HG03469 (cell line): ENCODE data around the gene PNPO.

Source experiments
- ATAC-seq: cut with Tn5 transposase; IDR thresholded peaks from one replicate; pipeline ENCODE4 v1.9.1; 2021; ENCODE audit warnings: mild to moderate bottlenecking, moderate library complexity, moderate number of reproducible peaks; ENCODE audit not compliant: unreplicated experiment

PNPO gene

DNA sequence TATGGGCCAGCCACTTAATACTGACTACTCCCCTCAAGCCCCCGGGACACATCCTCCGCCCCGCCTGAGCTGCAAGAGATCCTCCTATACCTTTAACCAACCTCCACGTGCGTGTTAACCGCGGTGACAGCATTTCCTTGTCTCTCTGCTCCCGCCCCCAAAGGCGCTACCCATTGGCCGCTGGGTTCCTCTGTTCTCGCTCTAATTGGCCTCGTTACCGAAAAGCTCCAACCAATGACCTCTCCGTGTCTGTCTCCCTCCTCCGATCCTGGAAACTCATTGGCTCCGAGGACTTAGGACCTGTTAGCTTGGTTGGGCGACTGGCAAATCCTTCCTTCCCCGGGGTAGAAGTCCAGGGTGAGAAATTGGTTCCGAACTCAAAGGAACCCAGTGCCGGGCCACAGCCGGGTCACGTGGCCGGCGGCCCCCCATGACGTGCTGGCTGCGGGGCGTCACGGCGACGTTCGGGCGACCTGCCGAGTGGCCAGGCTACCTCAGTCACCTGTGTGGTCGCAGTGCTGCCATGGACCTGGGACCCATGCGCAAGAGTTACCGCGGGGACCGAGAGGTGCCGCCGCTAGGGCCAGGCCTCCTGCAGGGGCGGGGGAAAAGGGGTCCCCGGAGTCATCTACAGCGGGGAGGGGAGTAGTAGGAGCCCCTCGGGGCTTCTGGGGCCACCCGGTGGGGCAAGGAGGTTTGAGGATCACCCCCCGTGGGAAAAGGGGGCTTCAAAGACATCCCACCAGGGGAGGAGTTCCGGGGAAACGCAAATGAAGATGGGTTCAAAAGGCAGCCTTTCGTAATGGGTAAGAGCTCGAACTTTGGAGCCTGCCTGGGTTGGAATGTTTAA, at the start of gene PNPO:
TSS of gene PNPO (plus strand) at position 326 of the 850 bp plus-strand sequence. CDS start at position 431, 105 bp downstream.
- peak; percentile 73 for ATAC-seq

DNA sequence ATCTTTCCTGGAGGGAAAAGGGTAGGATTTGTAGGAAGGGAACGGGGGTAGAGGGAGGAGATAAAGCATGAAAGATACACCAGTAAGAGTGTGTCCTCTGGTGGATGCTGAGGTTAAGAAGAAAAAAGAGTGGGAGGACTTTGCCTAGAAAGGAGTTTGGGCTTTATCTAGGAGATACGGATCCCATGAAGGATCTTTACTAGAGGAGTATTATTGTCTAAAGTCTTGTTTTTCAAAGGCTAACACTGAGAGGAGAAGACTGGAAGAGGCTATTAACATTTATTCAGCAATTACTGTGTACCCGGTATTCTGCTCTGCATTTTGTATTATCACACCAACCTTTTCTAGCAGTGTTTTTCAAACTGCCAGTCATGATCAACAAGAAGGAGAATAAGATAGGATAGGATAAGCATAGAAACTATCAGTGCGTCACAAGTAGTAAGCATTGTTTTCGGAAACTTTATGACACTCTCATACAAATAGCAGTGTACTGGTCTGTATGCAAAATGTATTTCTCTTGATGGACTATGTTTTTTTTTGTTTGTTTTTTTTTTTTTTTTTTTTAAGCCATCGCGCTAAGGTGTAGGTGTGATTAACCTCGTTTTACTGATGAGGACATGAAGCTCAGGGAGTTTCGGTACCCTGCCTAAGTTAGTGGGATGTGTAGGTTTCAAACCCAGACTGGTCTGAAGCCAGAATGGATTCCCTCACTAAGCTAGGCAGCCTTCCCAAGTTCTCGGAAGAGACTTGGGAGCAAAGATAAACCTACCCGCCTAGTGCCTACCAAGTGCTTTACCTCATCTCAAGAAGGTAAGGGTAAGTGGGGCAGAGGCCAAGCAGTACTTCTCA, 46.6 kb upstream of the PNPO start:
- ATAC-seq, result no peak

DNA sequence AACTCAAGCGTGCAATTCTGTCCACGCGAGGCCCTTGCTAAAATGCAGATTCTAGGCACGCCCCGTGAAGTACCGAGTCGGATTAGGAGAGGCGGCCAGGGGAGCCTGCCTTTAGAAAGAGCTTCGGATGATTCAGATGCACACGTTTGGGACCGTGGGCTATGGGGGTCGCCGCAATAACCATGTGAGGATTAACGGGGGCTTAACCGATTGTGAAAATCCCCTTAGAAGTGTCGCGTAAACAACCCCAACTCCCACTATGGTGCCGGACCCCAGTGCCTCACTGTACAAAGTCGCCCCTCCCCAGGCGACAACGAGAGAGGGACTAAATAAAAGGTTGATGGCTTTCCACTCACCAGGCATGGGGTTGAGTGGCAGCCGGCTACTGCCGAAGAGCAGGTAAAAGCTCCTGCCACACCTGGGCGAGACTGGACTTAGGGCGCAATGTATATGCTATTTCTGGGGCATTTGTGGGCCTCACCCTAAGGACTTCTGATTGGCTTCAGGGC, 46.0 kb upstream of the PNPO start:
- ATAC-seq, result no peak

GRCh38 chr17:47895856-47896671, 45.3 kb upstream of the PNPO start, which contains the start of gene SP2:
TSS of gene SP2 (plus strand) at chr17:47896236. CDS start at chr17:47896287, 51 bp downstream.
- ATAC-seq, result peak; percentile 82

- no peak for ATAC-seq
Observed at GRCh38 chr17:47896672-47897490, 44.5 kb upstream of the PNPO start.

DNA sequence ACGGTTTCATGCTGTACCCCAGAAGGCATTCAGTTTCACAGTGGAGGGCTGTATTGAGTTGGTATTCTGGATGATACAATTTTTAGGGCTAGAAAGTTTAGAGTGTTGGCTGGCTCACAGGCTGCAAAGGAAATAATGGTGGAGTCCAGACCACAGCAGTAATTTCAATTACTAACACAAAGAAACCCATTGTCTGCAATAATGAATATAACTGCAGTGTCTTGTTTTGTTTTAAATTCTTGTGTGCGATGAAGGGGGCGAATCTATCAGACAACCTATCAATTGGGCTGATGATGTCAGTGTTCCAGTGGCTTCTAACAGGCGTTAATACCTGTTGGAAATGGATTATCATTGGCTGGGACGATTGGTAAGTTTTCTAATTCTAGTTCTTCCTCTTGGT, 43.8 kb upstream of the PNPO start:
- no peak for ATAC-seq

GRCh38 chr17:47898241-47898640, 43.1 kb upstream of the PNPO start:
- no peak for ATAC-seq

DNA sequence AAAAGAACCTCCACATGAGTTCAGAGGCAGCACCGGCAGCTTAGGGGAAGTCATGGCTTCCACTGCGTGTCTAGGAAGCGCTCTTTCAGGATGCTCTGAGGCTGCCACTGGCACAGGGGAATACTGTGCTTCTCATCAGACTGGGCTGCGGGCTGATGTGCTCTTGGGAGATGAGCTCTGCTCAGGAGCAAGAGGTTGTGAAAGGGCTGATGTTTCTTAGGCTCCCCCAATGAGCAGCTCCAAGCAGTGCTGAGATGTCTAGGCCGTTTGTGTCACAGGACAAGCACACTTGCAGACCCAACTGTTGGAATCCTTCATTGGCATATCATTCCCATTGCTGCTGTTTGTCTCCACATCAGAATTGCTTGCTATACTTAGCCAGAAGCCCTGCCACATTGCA, 41.7 kb upstream of the PNPO start:
- ATAC-seq, result no peak

DNA sequence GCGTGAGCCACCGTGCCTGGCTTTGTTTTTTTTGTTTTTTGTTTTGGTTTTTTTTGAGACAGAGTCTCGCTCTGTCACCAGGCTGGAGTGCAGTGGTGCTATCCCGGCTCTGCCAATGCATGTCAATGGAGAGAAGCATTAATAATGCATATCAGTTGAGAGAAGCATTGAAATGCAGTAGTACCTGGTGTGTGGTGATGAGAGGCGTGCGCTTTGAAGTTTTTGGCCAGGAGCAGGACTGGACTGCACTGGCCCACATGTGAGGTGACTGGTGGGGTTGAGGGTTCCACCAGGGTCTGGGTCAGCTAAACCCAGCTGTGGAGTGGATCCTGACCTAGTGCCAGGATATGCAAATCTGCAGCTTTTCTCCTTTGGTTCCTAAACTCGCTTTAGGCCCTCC, 39.9 kb upstream of the PNPO start:
- ATAC-seq, result no peak

GRCh38 chr17:47902039-47902744, 39.2 kb upstream of the PNPO start:
- no peak for ATAC-seq

- no peak for ATAC-seq
Observed at GRCh38 chr17:47905221-47905733, 36.1 kb upstream of the PNPO start.

GRCh38 chr17:47906443-47906842, 34.9 kb upstream of the PNPO start:
- no peak for ATAC-seq

GRCh38 chr17:47907932-47908562, 33.3 kb upstream of the PNPO start:
- ATAC-seq, result no peak

DNA sequence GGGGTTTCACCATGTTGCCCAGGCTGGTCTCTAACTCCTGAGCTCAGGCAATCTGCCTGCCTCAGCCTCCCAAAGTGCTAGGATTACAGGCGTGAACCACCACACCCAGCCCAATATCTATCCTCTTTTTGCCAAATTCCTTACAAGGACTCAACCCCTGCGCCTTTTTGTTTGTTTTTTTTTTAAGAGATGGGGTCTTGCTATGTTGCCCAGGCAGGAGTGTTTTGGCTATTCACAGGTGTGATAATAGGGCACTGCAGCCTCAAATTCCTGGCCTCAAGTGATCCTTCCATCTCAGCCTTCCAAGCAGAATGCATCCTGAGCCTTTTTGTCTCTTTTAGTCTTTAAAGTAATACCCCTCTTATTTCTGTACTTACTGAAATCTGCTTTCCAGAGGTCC, 28.3 kb upstream of the PNPO start:
- no peak for ATAC-seq

DNA sequence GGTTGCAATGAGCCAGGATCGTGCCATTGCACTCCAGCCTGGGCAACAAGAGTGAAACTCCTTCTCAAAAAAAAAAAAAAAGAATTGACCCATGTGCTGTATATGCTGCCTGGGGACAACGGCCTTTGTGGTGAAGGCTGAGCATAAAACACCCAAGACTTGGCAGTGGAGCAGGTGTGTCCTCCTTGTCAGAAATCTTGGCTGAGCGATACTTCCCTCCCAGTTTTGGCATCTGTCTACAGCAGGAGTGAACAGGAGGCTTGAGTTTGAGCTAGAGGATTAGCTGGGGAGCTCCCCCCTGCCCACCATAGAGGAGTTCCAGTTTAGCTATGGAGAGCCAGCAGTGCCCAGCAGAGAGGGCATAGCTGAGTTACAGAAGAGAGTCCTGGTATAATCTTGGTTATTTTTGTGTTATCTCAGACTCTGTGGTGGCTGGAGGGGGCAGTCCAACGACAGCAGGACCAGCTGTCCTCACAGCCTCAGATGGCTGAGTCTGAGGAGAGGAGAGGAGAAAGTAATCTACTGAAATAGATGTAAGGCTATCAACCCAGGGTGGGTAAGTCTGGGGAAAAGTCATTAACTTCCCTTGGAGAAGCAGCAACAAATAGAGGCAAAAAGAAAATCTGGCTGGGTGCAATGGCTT, 26.9 kb upstream of the PNPO start:
- no peak for ATAC-seq

DNA sequence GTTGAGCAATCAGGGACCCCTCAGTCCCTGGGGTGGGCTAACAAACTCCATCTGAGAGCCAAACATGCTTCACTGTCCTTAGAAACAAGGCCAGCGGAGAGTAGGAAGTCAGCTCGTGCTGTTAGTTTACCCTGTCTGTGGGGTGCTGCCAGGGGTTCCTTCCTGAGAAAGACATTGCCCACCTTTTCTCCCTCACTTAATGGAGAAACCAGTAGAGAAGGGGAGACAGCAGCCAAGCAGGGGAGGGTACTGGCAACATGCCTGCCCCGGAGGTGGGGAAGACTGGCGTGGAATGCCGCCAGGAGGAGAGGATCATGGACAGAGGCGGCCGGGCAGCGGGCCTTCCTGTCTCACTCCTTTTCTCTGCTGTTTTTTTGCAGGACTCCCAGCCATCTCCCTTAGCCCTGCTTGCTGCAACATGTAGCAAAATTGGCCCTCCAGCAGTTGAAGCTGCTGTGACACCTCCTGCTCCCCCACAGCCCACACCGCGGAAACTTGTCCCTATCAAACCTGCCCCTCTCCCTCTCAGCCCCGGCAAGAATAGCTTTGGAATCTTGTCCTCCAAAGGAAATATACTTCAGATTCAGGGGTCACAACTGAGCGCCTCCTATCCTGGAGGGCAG, 25.5 kb upstream of the PNPO start:
- ATAC-seq, result no peak

- ATAC-seq, result no peak
Observed at GRCh38 chr17:47916489-47917208, 24.7 kb upstream of the PNPO start.
